HCT116 (cell line): Measurements from ENCODE around the gene SARS2. TPM values are rescaled to one million over a fixed set of nuclear protein-coding genes. Genes with fewer than 3 reads are reported as not detected.

Experiments used
- ATAC-seq: fragments of 200-7000 bp; cut with Tn5 transposase; 2 replicates; pipeline ENCODE4 v1.9.1; 2020; ENCODE audit warnings: mild to moderate bottlenecking, moderate library complexity
- BruUV-seq: library from RNA; stranded (reverse); fragments of 400-500 nt; replicated peaks from 2 replicates; lab custom pipeline; 2021; lab: Mats Ljungman, UMichigan
- CTCF ChIA-PET: fragments of 300-600 bp; sonication (Branson Sonifier 250); formaldehyde crosslinking; loops from one replicate; lab custom pipeline; 2021; ENCODE audit warnings: antibody characterized with exemption; lab: Charles Lee
- POLR2A ChIA-PET: fragments of 300-600, 350-600 bp; sonication (Branson Sonifier 250); formaldehyde crosslinking; loops from one replicate; lab custom pipeline; 2021; ENCODE audit warnings: antibody characterized with exemption; lab: Charles Lee
- RAD21 ChIA-PET, 2 experiments: fragments of 300-600 bp; sonication (Branson Sonifier 250); formaldehyde crosslinking; loops; one replicate each; lab custom pipeline; 2023; ENCODE audit warnings: low total read pairs in 2 of 2; ENCODE audit not compliant: uncharacterized antibody in 2 of 2, unreplicated experiment in 2 of 2, low non-redundant PET in 1 of 2; lab: Charles Lee
- DNase-seq: peaks from one replicate; pipeline ENCODE4 v3.0.0-alpha.2; 2010; ENCODE audit warnings: low read depth, low spot score
- H2AFZ ChIP-seq: fragments of 200-600 bp; shearing (Covaris generic), sonication (generic); 2 replicates; pipeline ENCODE4 v1.6.1; 2017; ENCODE audit warnings: low read depth, mixed run types, mixed read lengths, antibody characterized with exemption, low read length; ENCODE audit not compliant: poor library complexity, severe bottlenecking
- H3K27ac ChIP-seq: 2 replicates; pipeline ENCODE4 v1.5.1; 2012; ENCODE audit warnings: low read depth, low read length
- H3K27me3 ChIP-seq: fragments of 200-600 bp; sonication (generic); 2 replicates; pipeline ENCODE4 v1.6.1; 2016; ENCODE audit warnings: mixed run types, low read length, mixed read lengths; ENCODE audit not compliant: insufficient read depth
- H3K36me3 ChIP-seq, 2 experiments: fragments of 200-500 bp in 1 of 2; fragments of 200-600 bp in 1 of 2; sonication (Bioruptor generic) in 1 of 2; sonication (generic) in 1 of 2; 2 replicates each; pipeline versions ENCODE4 v1.5.1 to v1.6.1; 2014 to 2016; ENCODE audit warnings: low read length in 2 of 2, inconsistent platforms in 1 of 2, mixed read lengths in 1 of 2, mixed run types in 1 of 2; ENCODE audit not compliant: insufficient read depth in 2 of 2, control insufficient read depth in 1 of 2
- H3K4me1 ChIP-seq, 2 experiments: fragments of 200-600 bp in 1 of 2; sonication (generic) in 1 of 2; 2 replicates each; pipeline versions ENCODE4 v1.5.1 to v1.6.1; 2012 to 2017; ENCODE audit warnings: low read length in 2 of 2, inconsistent platforms in 1 of 2, mild to moderate bottlenecking in 1 of 2, mixed read lengths in 1 of 2, mixed run types in 1 of 2, moderate library complexity in 1 of 2; ENCODE audit not compliant: insufficient read depth in 2 of 2, control insufficient read depth in 1 of 2
- H3K4me2 ChIP-seq: fragments of 200-600 bp; sonication (generic); 2 replicates; pipeline ENCODE4 v1.6.1; 2017; ENCODE audit warnings: mixed run types, low read length, mixed read lengths
- H3K4me3 ChIP-seq, 2 experiments: fragments of 200-600 bp in 1 of 2; sonication (generic) in 1 of 2; replicated peaks in 1 of 2; 2 replicates each; pipeline ENCODE4 v1.5.1; 2011 to 2016; ENCODE audit warnings: low read length in 2 of 2, control low read depth in 1 of 2, low read depth in 1 of 2, mild to moderate bottlenecking in 1 of 2, mixed read lengths in 1 of 2, mixed run types in 1 of 2
- H3K79me2 ChIP-seq: fragments of 200-600 bp; sonication (generic); 2 replicates; pipeline ENCODE4 v1.6.1; 2017; ENCODE audit warnings: mild to moderate bottlenecking, mixed run types, low read length, moderate library complexity, mixed read lengths; ENCODE audit not compliant: insufficient read depth
- H3K9ac ChIP-seq: fragments of 200-600 bp; sonication (generic); 2 replicates; pipeline ENCODE4 v1.6.1; 2016; ENCODE audit warnings: low read length, mixed read lengths
- H3K9me2 ChIP-seq: fragments of 200-600 bp; sonication (generic), shearing (Covaris generic); 2 replicates; pipeline ENCODE4 v1.6.1; 2017; ENCODE audit warnings: mixed run types, mild to moderate bottlenecking, moderate library complexity; ENCODE audit not compliant: insufficient read depth
- H3K9me3 ChIP-seq, 2 experiments: fragments of 200-500 bp in 1 of 2; fragments of 200-600 bp in 1 of 2; sonication (Bioruptor generic) in 1 of 2; sonication (generic) in 1 of 2; 2 replicates each; pipeline ENCODE4 v1.6.1; 2014 to 2017; ENCODE audit warnings: low read length in 2 of 2, mixed read lengths in 2 of 2, inconsistent platforms in 1 of 2, low read depth in 1 of 2, mild to moderate bottlenecking in 1 of 2, mixed run types in 1 of 2, moderate library complexity in 1 of 2; ENCODE audit not compliant: control insufficient read depth in 1 of 2, insufficient read depth in 1 of 2
- H4K20me1 ChIP-seq: fragments of 200-600 bp; sonication (generic), shearing (Covaris generic); 2 replicates; pipeline ENCODE4 v1.6.1; 2017; ENCODE audit warnings: mixed run types, mild to moderate bottlenecking, moderate library complexity; ENCODE audit not compliant: insufficient read depth
- CBX3 ChIP-seq: IDR thresholded peaks from 2 replicates; pipeline ENCODE4 v1.6.1; 2012; ENCODE audit warnings: low read depth
- EGR1 ChIP-seq: IDR thresholded peaks from 2 replicates; pipeline ENCODE4 v1.6.1; 2012; ENCODE audit warnings: low read depth
- ELF1 ChIP-seq: IDR thresholded peaks from 2 replicates; pipeline ENCODE4 v1.6.1; 2012; ENCODE audit warnings: low read depth, borderline replicate concordance
- EZH2phosphoT487 ChIP-seq: fragments of 200-600 bp; IDR thresholded peaks from 2 replicates; pipeline ENCODE4 v1.6.1; 2018; ENCODE audit warnings: antibody characterized with exemption, borderline replicate concordance
- JUND ChIP-seq: IDR thresholded peaks from 2 replicates; pipeline ENCODE4 v1.6.1; 2012
- POLR2AphosphoS5 ChIP-seq: IDR thresholded peaks from 2 replicates; pipeline ENCODE4 v1.6.1; 2011; ENCODE audit warnings: mild to moderate bottlenecking, low read depth, low read length, moderate library complexity
- SIN3A ChIP-seq: IDR thresholded peaks from 2 replicates; pipeline ENCODE4 v1.6.1; 2012; ENCODE audit warnings: low read depth
- SRF ChIP-seq: IDR thresholded peaks from 2 replicates; pipeline ENCODE4 v1.6.1; 2012; ENCODE audit warnings: low read depth
- TCF7L2 ChIP-seq: IDR thresholded peaks from 2 replicates; pipeline ENCODE4 v1.7.0; 2011; ENCODE audit warnings: borderline replicate concordance, inconsistent platforms; ENCODE audit not compliant: insufficient read depth, insufficient read length; ENCODE audit errors: extremely low read depth
- ZBTB33 ChIP-seq: IDR thresholded peaks from 2 replicates; pipeline ENCODE4 v1.6.1; 2011; ENCODE audit warnings: mild to moderate bottlenecking, low read length, moderate library complexity; ENCODE audit not compliant: insufficient replicate concordance; ENCODE audit errors: extremely low read depth
- ZNF274 ChIP-seq: fragments of 200-500 bp; sonication (Bioruptor generic); IDR thresholded peaks from 2 replicates; pipeline ENCODE4 v1.6.1; 2014; ENCODE audit warnings: mild to moderate bottlenecking, low read depth, low read length, inconsistent platforms
- intact Hi-C: fragments of 100-400 bp; cut with micrococcal nuclease; formaldehyde crosslinking; loops from 2 replicates; pipeline ENCODE4 v1.10.0; 2022
- total RNA-seq: library from RNA; stranded (reverse); gene quantifications from one replicate; pipeline ENCODE4 v1.2.1, GENCODE V29; 2021; ENCODE audit not compliant: unreplicated experiment
- TF ChIP-seq, protein P1 (sequence below), 3 experiments: fragments of 200-600 bp in 1 of 3; sonication (generic) in 1 of 3; IDR thresholded peaks in 2 of 3; conservative IDR thresholded peaks in 1 of 3; 2 replicates each; pipeline ENCODE4 v1.5.1; 2012 to 2017; ENCODE audit warnings: low read depth in 2 of 3, low read length in 2 of 3, antibody characterized with exemption in 1 of 3, borderline replicate concordance in 1 of 3, control low read depth in 1 of 3, mild to moderate bottlenecking in 1 of 3, mixed read lengths in 1 of 3, mixed run types in 1 of 3, moderate library complexity in 1 of 3; ENCODE audit not compliant: insufficient read depth in 1 of 3
- TF ChIP-seq, protein P2 (sequence below): IDR thresholded peaks from 2 replicates; pipeline ENCODE4 v1.6.1; 2012; ENCODE audit warnings: low read depth

SARS2 gene
- total RNA-seq, 1 experiment from 2014 or later, result 58.2 TPM

DNA sequence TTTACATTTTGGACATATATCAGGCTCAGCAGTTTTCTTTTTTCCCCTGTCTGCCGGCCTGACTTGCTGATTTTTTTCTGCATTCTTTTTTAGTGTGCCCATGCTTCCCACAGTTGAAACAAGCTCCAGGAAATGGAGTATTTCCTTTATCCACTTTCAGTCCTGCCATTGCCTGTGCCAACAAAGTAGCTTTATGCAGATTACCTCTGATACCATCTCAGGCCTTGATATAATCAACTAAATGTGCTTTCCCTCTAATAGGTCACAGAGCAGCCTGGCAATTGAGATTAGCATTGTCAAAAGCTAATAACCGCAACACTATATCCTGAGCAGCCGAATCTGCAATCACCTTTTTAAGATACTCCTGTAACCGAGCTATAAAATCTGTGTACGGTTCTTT lies 9.4 kb upstream of the SARS2 start:
- RAD21 ChIA-PET, result interaction anchor here in 1 of 2 experiments (0.6 kb wide), 1 partner anchor 99 kb away, joined by 3 read pairs; no protein-coding TSS in a partner anchor
- Histone ChIP-seq H4K20me1 (no peaks in the 10 kb centered on the region), H3K4me2 (no peak overlapping the region), H3K27ac (no peak overlapping the region), H3K9ac (no peak overlapping the region), H3K27me3 (no peaks in the 10 kb centered on the region), H3K79me2 (no peaks in the 10 kb centered on the region), H3K9me3 (peaks cover 0 to 1% of the 10 kb centered on the region in 2 experiments; a peak in 1 of 4 replicates), H3K36me3 (no peaks in the 10 kb centered on the region), H3K9me2 (no peaks in the 10 kb centered on the region), H2AFZ (no peak overlapping the region), H3K4me1 (no peaks in the 10 kb centered on the region), H3K4me3 (no peak overlapping the region)
- POLR2A ChIA-PET, result interaction anchor here (0.6 to 1.2 kb wide), 3 partner anchors 9 to 48 kb away, joined by 3 to 4 read pairs (median 3); partner anchors contain the start of genes MRPS12 and SARS2
- ATAC-seq (no peak), DNase-seq (no peak)
- intact Hi-C loops, result loop anchor here (10.0 kb wide), 1 partner anchor 425 kb away; no protein-coding TSS in a partner anchor
- no TSS peak for BruUV-seq
- TF ChIP-seq TCF7L2, result no peak
- no peak for TF ChIP-seq CBX3
- TF ChIP-seq, protein P1, sequence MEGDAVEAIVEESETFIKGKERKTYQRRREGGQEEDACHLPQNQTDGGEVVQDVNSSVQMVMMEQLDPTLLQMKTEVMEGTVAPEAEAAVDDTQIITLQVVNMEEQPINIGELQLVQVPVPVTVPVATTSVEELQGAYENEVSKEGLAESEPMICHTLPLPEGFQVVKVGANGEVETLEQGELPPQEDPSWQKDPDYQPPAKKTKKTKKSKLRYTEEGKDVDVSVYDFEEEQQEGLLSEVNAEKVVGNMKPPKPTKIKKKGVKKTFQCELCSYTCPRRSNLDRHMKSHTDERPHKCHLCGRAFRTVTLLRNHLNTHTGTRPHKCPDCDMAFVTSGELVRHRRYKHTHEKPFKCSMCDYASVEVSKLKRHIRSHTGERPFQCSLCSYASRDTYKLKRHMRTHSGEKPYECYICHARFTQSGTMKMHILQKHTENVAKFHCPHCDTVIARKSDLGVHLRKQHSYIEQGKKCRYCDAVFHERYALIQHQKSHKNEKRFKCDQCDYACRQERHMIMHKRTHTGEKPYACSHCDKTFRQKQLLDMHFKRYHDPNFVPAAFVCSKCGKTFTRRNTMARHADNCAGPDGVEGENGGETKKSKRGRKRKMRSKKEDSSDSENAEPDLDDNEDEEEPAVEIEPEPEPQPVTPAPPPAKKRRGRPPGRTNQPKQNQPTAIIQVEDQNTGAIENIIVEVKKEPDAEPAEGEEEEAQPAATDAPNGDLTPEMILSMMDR (IDR thresholded peaks at IDR 0.05 in 2 of 3, conservative IDR thresholded peaks at IDR 0.05 in 1 of 3; ENCODE audit: borderline replicate concordance in 1 of 3, insufficient read depth in 1 of 3, low read depth in 2 of 3, low read length in 2 of 3), result no peak
- TF ChIP-seq SRF, result no peak
- TF ChIP-seq POLR2AphosphoS5, result no peak
- no peak for TF ChIP-seq EGR1
- no peak for TF ChIP-seq ZNF274
- no peak for TF ChIP-seq SIN3A
- TF ChIP-seq, protein P2, sequence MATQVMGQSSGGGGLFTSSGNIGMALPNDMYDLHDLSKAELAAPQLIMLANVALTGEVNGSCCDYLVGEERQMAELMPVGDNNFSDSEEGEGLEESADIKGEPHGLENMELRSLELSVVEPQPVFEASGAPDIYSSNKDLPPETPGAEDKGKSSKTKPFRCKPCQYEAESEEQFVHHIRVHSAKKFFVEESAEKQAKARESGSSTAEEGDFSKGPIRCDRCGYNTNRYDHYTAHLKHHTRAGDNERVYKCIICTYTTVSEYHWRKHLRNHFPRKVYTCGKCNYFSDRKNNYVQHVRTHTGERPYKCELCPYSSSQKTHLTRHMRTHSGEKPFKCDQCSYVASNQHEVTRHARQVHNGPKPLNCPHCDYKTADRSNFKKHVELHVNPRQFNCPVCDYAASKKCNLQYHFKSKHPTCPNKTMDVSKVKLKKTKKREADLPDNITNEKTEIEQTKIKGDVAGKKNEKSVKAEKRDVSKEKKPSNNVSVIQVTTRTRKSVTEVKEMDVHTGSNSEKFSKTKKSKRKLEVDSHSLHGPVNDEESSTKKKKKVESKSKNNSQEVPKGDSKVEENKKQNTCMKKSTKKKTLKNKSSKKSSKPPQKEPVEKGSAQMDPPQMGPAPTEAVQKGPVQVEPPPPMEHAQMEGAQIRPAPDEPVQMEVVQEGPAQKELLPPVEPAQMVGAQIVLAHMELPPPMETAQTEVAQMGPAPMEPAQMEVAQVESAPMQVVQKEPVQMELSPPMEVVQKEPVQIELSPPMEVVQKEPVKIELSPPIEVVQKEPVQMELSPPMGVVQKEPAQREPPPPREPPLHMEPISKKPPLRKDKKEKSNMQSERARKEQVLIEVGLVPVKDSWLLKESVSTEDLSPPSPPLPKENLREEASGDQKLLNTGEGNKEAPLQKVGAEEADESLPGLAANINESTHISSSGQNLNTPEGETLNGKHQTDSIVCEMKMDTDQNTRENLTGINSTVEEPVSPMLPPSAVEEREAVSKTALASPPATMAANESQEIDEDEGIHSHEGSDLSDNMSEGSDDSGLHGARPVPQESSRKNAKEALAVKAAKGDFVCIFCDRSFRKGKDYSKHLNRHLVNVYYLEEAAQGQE, result no peak
- TF ChIP-seq ZBTB33, result no peak
- no peak for TF ChIP-seq JUND
- TF ChIP-seq EZH2phosphoT487, result no peak
- TF ChIP-seq ELF1, result no peak
- CTCF ChIA-PET, result interaction anchor here (1.5 kb wide), 1 partner anchor 9 kb away, joined by 7 read pairs; the partner anchor contains the start of genes MRPS12 and SARS2
